Measurements from ENCODE around the gene LRRC7. TPM values are rescaled to one million over a fixed set of nuclear protein-coding genes. Genes with fewer than 3 reads are reported as not detected.

Gene LRRC7
- polyA plus RNA-seq, 1 experiment, result 0.22 TPM

- Histone ChIP-seq H3K4me3 (ENCODE audit: low read depth, low read length) (no peak overlapping the region), H3K27me3 (ENCODE audit: control insufficient read depth, insufficient read depth, low read length) (no peaks in the 10 kb centered on the region), H3K36me3 (ENCODE audit: control insufficient read depth, insufficient read depth, low read length) (no peaks in the 10 kb centered on the region)
- DNase-seq (ENCODE audit: low read depth), result no peak
- ChIA-PET CTCF (no interaction called here), POLR2A (no interaction called here)
- TF ChIP-seq CTCF (IDR thresholded peaks at IDR 0.05; ENCODE audit: insufficient read depth, low read depth, low read length), result no peak
These were observed 426.5 kb downstream of the LRRC7 start for GRCh38 chr1:69994241-69994640.

GRCh38 chr1:69998847-69999246 lies 431.1 kb downstream of the LRRC7 start:
- no peak overlapping the region for H3K4me3 ChIP-seq (ENCODE audit: low read depth, low read length)
- POLR2A ChIA-PET, result no interaction called here
- CTCF ChIA-PET, result interaction anchor here (0.7 kb wide), 1 partner anchor 11 kb away, joined by 4 read pairs; no protein-coding TSS in a partner anchor

GRCh38 chr1:70003211-70003908 lies 435.6 kb downstream of the LRRC7 start:
- DNase-seq (ENCODE audit: low read depth), result no peak

More at GRCh38 chr1:69998847-69999246, 431.1 kb downstream of the LRRC7 start:
- H3K36me3 ChIP-seq (ENCODE audit: control insufficient read depth, insufficient read depth, low read length), result no peaks in the 10 kb centered on the region
- TF ChIP-seq CTCF (IDR thresholded peaks at IDR 0.05; ENCODE audit: insufficient read depth, low read depth, low read length), result no peak
- H3K27me3 ChIP-seq (ENCODE audit: control insufficient read depth, insufficient read depth, low read length), result no peaks in the 10 kb centered on the region
- no peak for DNase-seq (ENCODE audit: low read depth)

GRCh38 chr1:70005386-70006034 lies 437.8 kb downstream of the LRRC7 start:
- no peaks in the 10 kb centered on the region for H3K36me3 ChIP-seq (ENCODE audit: control insufficient read depth, insufficient read depth, low read length)
- CTCF ChIA-PET, result no interaction called here

More at GRCh38 chr1:70003211-70003908, 435.6 kb downstream of the LRRC7 start:
- no peak for TF ChIP-seq CTCF (IDR thresholded peaks at IDR 0.05; ENCODE audit: insufficient read depth, low read depth, low read length)
- CTCF ChIA-PET, result interaction anchor here (0.6 to 1.0 kb wide), 2 partner anchors 10 to 26 kb away, joined by 4 to 6 read pairs; no protein-coding TSS in a partner anchor
- H3K36me3 ChIP-seq (ENCODE audit: control insufficient read depth, insufficient read depth, low read length), result no peaks in the 10 kb centered on the region
- no peaks in the 10 kb centered on the region for H3K27me3 ChIP-seq (ENCODE audit: control insufficient read depth, insufficient read depth, low read length)
- POLR2A ChIA-PET, result no interaction called here
- H3K4me3 ChIP-seq (ENCODE audit: low read depth, low read length), result no peak overlapping the region

More at GRCh38 chr1:70005386-70006034, 437.8 kb downstream of the LRRC7 start:
- TF ChIP-seq CTCF (IDR thresholded peaks at IDR 0.05; ENCODE audit: insufficient read depth, low read depth, low read length), result no peak
- H3K4me3 ChIP-seq (ENCODE audit: low read depth, low read length), result no peak overlapping the region
- no peaks in the 10 kb centered on the region for H3K27me3 ChIP-seq (ENCODE audit: control insufficient read depth, insufficient read depth, low read length)
- POLR2A ChIA-PET, result no interaction called here
- no peak for DNase-seq (ENCODE audit: low read depth)
